ENCODE data around the gene PPP4R1. TPM values are rescaled to one million over a fixed set of nuclear protein-coding genes. Genes with fewer than 3 reads are reported as not detected.
A peak's percentile ranks its signal among the peaks of the same experiment; 100 is the strongest.

The PPP4R1 gene
- total RNA-seq, 1 donor from 2014 or later: 132 TPM

- FAIRE-seq: no peak
These were observed 55.8 kb downstream of the PPP4R1 start for GRCh38 chr18:9558387-9559064.

GRCh38 chr18:9557250-9557943, 57.0 kb downstream of the PPP4R1 start:
- Mint-ChIP-seq H3K9me3 (ENCODE audit: unreplicated experiment) (no peaks in the 10 kb centered on the region), H3K27ac (ENCODE audit: unreplicated experiment) (peak overlapping the region; percentile 14), H3K4me1 (ENCODE audit: low read depth, unreplicated experiment) (peaks cover 14% of the 10 kb centered on the region), H3K27me3 (ENCODE audit: low read depth, unreplicated experiment) (no peaks in the 10 kb centered on the region), H3K4me3 (ENCODE audit: unreplicated experiment) (no peak overlapping the region), H3K36me3 (ENCODE audit: low read depth, unreplicated experiment) (peaks cover 35% of the 10 kb centered on the region)
- no peaks in the 10 kb centered on the region for H3K27me3 ChIP-seq (ENCODE audit: insufficient read depth, low read length)
- H2AFZ ChIP-seq (ENCODE audit: low read depth, low read length): no peak overlapping the region
- FAIRE-seq (no peak), DNase-seq (ENCODE audit: low read depth) (no peak)
- no peak overlapping the region for H3K27ac ChIP-seq (ENCODE audit: low read depth, low read length)
- H3K4me2 ChIP-seq (ENCODE audit: low read length): no peak overlapping the region
- no peak overlapping the region for H3K4me3 ChIP-seq (ENCODE audit: insufficient read depth, low read depth, low read length)
- H3K4me1 ChIP-seq (ENCODE audit: insufficient read depth, low read length): no peaks in the 10 kb centered on the region
- no peak for TF ChIP-seq CTCF (IDR thresholded peaks at IDR 0.05; ENCODE audit: insufficient read depth, low read depth, low read length)
- no peak for TF ChIP-seq EZH2 (IDR thresholded peaks at IDR 0.05; ENCODE audit: insufficient read depth, low read length)
- no peaks in the 10 kb centered on the region for H3K9me3 ChIP-seq (ENCODE audit: insufficient read depth, low read depth, low read length)
- peaks cover 4% of the 10 kb centered on the region for H3K79me2 ChIP-seq (ENCODE audit: insufficient read depth, low read length)
- H3K9ac ChIP-seq (ENCODE audit: low read length): no peak overlapping the region
- H4K20me1 ChIP-seq (ENCODE audit: insufficient read depth, low read length): peaks cover 7% of the 10 kb centered on the region
- H3K36me3 ChIP-seq (ENCODE audit: insufficient read depth, low read length): peaks cover 51% of the 10 kb centered on the region

More at GRCh38 chr18:9558387-9559064, 55.8 kb downstream of the PPP4R1 start:
- Histone ChIP-seq H3K27ac (ENCODE audit: low read depth, low read length) (no peak overlapping the region), H3K4me3 (ENCODE audit: insufficient read depth, low read depth, low read length) (no peak overlapping the region), H3K4me2 (ENCODE audit: low read length) (no peak overlapping the region), H4K20me1 (ENCODE audit: insufficient read depth, low read length) (peaks cover 7% of the 10 kb centered on the region), H3K27me3 (ENCODE audit: insufficient read depth, low read length) (no peaks in the 10 kb centered on the region), H3K4me1 (ENCODE audit: insufficient read depth, low read length) (no peaks in the 10 kb centered on the region), H2AFZ (ENCODE audit: low read depth, low read length) (no peak overlapping the region), H3K9me3 (ENCODE audit: insufficient read depth, low read depth, low read length) (no peaks in the 10 kb centered on the region), H3K9ac (ENCODE audit: low read length) (no peak overlapping the region), H3K79me2 (ENCODE audit: insufficient read depth, low read length) (peaks cover 2% of the 10 kb centered on the region), H3K36me3 (ENCODE audit: insufficient read depth, low read length) (peaks cover 48% of the 10 kb centered on the region)
- TF ChIP-seq EZH2 (IDR thresholded peaks at IDR 0.05; ENCODE audit: insufficient read depth, low read length) (no peak), CTCF (IDR thresholded peaks at IDR 0.05; ENCODE audit: insufficient read depth, low read depth, low read length) (no peak)
- Mint-ChIP-seq H3K27me3 (ENCODE audit: low read depth, unreplicated experiment) (no peaks in the 10 kb centered on the region), H3K27ac (ENCODE audit: unreplicated experiment) (peak overlapping the region; percentile 47), H3K4me3 (ENCODE audit: unreplicated experiment) (no peak overlapping the region), H3K9me3 (ENCODE audit: unreplicated experiment) (no peaks in the 10 kb centered on the region), H3K4me1 (ENCODE audit: low read depth, unreplicated experiment) (peaks cover 14% of the 10 kb centered on the region), H3K36me3 (ENCODE audit: low read depth, unreplicated experiment) (peaks cover 29% of the 10 kb centered on the region)
- no peak for DNase-seq (ENCODE audit: low read depth)

DNA sequence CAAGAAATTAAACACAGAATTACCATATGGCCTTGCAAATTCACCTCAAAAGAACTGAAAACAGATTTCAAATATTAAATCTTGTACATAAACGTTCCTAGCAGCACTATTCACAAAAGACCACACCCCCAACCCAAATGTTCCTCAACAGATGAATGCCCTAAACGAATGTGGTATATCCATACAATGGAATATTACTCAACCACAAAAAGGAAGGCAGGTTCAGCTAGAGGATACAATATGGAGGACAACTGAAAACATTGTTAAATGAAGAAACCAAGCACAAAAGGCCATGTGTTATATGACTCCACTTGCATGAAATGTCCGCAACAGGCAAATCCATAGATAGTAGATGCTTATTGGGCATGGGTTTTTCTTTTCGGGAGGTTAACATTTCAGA, 61.7 kb downstream of the PPP4R1 start:
- Histone ChIP-seq H4K20me1 (ENCODE audit: insufficient read depth, low read length) (peaks cover 29% of the 10 kb centered on the region), H3K9me3 (ENCODE audit: insufficient read depth, low read depth, low read length) (no peaks in the 10 kb centered on the region), H3K9ac (ENCODE audit: low read length) (no peak overlapping the region), H3K4me2 (ENCODE audit: low read length) (no peak overlapping the region), H3K27ac (ENCODE audit: low read depth, low read length) (no peak overlapping the region), H3K36me3 (ENCODE audit: insufficient read depth, low read length) (peaks cover 58% of the 10 kb centered on the region), H3K79me2 (ENCODE audit: insufficient read depth, low read length) (peaks cover 17% of the 10 kb centered on the region), H3K4me1 (ENCODE audit: insufficient read depth, low read length) (no peaks in the 10 kb centered on the region), H3K27me3 (ENCODE audit: insufficient read depth, low read length) (no peaks in the 10 kb centered on the region), H3K4me3 (ENCODE audit: insufficient read depth, low read depth, low read length) (no peak overlapping the region), H2AFZ (ENCODE audit: low read depth, low read length) (no peak overlapping the region)
- Mint-ChIP-seq H3K9me3 (ENCODE audit: unreplicated experiment) (no peaks in the 10 kb centered on the region), H3K4me3 (ENCODE audit: unreplicated experiment) (no peak overlapping the region), H3K27me3 (ENCODE audit: low read depth, unreplicated experiment) (no peaks in the 10 kb centered on the region), H3K36me3 (ENCODE audit: low read depth, unreplicated experiment) (peaks cover 45% of the 10 kb centered on the region), H3K27ac (ENCODE audit: unreplicated experiment) (no peak overlapping the region), H3K4me1 (ENCODE audit: low read depth, unreplicated experiment) (peaks cover 2% of the 10 kb centered on the region)
- TF ChIP-seq CTCF (IDR thresholded peaks at IDR 0.05; ENCODE audit: insufficient read depth, low read depth, low read length) (no peak), EZH2 (IDR thresholded peaks at IDR 0.05; ENCODE audit: insufficient read depth, low read length) (no peak)
- DNase-seq (ENCODE audit: low read depth) (no peak), FAIRE-seq (no peak)

Measured in astrocyte (in vitro differentiated cells and primary cell).